Esophagus muscularis mucosa (tissue), 4 donors: ENCODE results near the gene CYBA. TPM values are rescaled to one million over a fixed set of nuclear protein-coding genes. Genes with fewer than 3 reads are reported as not detected.

ENCODE experiments used
- DNase-seq: peaks from one replicate; pipeline ENCODE4 v3.0.0-alpha.2; 2017; ENCODE audit errors: extremely low spot score
- H3K27ac ChIP-seq, 4 donors: fragments of 200-600 bp; sonication (generic); replicated peaks in 1 of 4; 1 replicate in 3 of 4; 2 replicates in 1 of 4; pipeline ENCODE4 v1.5.1; 2016 to 2019; ENCODE audit warnings: mild to moderate bottlenecking in 1 of 4
- H3K27me3 ChIP-seq, 4 donors: fragments of 200-600 bp; sonication (generic); one replicate each; pipeline versions ENCODE4 v1.5.1 to v1.6.0; 2016 to 2019
- H3K36me3 ChIP-seq, 4 donors: fragments of 200-600 bp; sonication (generic); one replicate each; pipeline ENCODE4 v1.5.1; 2016 to 2019
- H3K4me1 ChIP-seq, 4 donors: fragments of 200-600 bp; sonication (generic); one replicate each; pipeline ENCODE4 v1.5.1; 2016 to 2019
- H3K4me3 ChIP-seq, 4 donors: fragments of 200-600 bp; sonication (generic); 1 replicate in 2 of 4; 2 replicates in 2 of 4; pipeline ENCODE4 v1.5.1; 2016 to 2019; ENCODE audit warnings: mild to moderate bottlenecking in 4 of 4, moderate library complexity in 1 of 4
- H3K9me3 ChIP-seq, 4 donors: fragments of 200-600 bp; sonication (generic); 1 replicate in 3 of 4; 2 replicates in 1 of 4; pipeline ENCODE4 v1.5.1; 2016 to 2019
- EP300 ChIP-seq: sonication (generic); formaldehyde crosslinking; IDR thresholded peaks from one replicate; pipeline ENCODE4 v1.6.1; 2017; ENCODE audit warnings: antibody characterized with exemption
- POLR2A ChIP-seq: fragments of 450-650 bp; IDR thresholded peaks from one replicate; pipeline ENCODE4 v1.6.1; 2017; ENCODE audit warnings: antibody characterized with exemption, moderate library complexity, mild to moderate bottlenecking, low read depth
- POLR2AphosphoS5 ChIP-seq, 2 donors: sonication (generic); formaldehyde crosslinking; IDR thresholded peaks; one replicate each; pipeline ENCODE4 v1.6.1; 2017; ENCODE audit warnings: antibody characterized with exemption in 2 of 2
- WGBS: methylation state at CpG from one replicate; pipeline ENCODE4 v1.1.5; 2018; 5-methylcytosine and 5-hydroxymethylcytosine counted together
- intact Hi-C: fragments of 100-400 bp; cut with DNase I; formaldehyde crosslinking; loops from one replicate; pipeline ENCODE4 v1.15.1; 2023
- total RNA-seq, 4 donors: library from RNA; depleted of rRNA; stranded (reverse); fragments of >200 nt; gene quantifications; one replicate each; pipeline versions ENCODE4 v1.1.0 to v1.2.1, GENCODE V29; 2016
- TF ChIP-seq, protein P1 (sequence below), 3 experiments: fragments of 200-600 bp in 2 of 3; fragments of 450-650 bp in 1 of 3; sonication (generic) in 2 of 3; IDR thresholded peaks; one replicate each; pipeline ENCODE4 v1.5.1; 2017 to 2019; ENCODE audit warnings: antibody characterized with exemption in 3 of 3, mild to moderate bottlenecking in 2 of 3, moderate library complexity in 1 of 3

CYBA gene
- total RNA-seq, 4 donors from 2014 or later: 46.5 to 156 (median 99.2) TPM

DNA sequence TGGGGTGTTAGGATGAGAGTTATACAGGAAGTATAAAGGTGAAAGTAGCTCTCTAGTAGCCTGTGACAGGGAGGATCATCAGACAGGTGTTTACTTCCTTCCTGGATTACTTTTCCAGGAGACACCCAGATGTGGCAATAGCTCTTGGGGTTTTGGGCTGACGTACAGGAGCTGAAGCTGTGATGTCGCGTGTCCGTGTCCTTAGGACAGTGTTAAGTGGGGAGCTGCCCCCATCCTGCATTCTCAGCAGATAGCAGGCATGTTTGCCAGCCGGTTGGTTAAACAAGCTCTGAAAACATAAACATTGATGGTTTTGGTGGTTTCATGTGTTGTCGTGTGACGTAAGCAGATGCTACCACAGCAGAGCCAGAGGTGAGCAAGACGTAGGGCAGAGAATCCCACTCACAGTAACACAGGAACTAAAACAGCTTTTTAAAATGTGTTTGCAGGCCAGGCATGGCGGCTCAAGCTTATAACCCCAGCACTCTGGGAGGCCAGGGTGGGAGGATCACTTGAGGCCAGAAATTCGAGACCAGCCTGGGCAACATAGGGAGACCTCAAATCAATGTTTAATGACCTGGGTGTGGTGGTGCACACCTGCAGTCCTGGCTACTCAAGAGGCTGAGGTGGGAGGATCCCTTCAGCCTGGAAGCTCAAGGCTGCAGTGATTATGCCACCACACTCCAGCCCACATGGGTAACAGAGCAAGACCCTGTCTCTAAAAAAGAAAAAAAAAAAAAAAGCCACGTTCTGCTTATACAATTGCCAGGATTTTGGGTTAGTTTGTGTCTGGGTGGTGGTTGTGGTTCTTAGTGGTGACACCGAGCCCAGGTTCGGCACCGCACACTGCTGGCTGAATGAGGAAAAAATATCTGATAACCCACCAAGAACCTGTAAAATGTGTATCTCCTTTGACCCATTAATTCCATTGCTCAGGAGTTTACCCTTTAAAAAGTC, 30.7 kb downstream of the CYBA start:
- TF ChIP-seq, protein P1, sequence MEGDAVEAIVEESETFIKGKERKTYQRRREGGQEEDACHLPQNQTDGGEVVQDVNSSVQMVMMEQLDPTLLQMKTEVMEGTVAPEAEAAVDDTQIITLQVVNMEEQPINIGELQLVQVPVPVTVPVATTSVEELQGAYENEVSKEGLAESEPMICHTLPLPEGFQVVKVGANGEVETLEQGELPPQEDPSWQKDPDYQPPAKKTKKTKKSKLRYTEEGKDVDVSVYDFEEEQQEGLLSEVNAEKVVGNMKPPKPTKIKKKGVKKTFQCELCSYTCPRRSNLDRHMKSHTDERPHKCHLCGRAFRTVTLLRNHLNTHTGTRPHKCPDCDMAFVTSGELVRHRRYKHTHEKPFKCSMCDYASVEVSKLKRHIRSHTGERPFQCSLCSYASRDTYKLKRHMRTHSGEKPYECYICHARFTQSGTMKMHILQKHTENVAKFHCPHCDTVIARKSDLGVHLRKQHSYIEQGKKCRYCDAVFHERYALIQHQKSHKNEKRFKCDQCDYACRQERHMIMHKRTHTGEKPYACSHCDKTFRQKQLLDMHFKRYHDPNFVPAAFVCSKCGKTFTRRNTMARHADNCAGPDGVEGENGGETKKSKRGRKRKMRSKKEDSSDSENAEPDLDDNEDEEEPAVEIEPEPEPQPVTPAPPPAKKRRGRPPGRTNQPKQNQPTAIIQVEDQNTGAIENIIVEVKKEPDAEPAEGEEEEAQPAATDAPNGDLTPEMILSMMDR (IDR thresholded peaks at IDR 0.05): no peak
- TF ChIP-seq EP300 (no peak), POLR2AphosphoS5 (IDR thresholded peaks at IDR 0.05) (no peak), POLR2A (no peak)
- Histone ChIP-seq H3K4me3 (no peak overlapping the region), H3K36me3 (peaks cover 33 to 88% (median 65%) of the 10 kb centered on the region in 4 donors), H3K27ac (no peak overlapping the region), H3K27me3 (no peaks in the 10 kb centered on the region), H3K9me3 (no peaks in the 10 kb centered on the region), H3K4me1 (peaks cover 0 to 19% (median 8%) of the 10 kb centered on the region in 4 donors)
- 95% methylated on average over 13 of the region's 14 CpGs for WGBS
- intact Hi-C loops: no loop called here
- DNase-seq: no peak

DNA sequence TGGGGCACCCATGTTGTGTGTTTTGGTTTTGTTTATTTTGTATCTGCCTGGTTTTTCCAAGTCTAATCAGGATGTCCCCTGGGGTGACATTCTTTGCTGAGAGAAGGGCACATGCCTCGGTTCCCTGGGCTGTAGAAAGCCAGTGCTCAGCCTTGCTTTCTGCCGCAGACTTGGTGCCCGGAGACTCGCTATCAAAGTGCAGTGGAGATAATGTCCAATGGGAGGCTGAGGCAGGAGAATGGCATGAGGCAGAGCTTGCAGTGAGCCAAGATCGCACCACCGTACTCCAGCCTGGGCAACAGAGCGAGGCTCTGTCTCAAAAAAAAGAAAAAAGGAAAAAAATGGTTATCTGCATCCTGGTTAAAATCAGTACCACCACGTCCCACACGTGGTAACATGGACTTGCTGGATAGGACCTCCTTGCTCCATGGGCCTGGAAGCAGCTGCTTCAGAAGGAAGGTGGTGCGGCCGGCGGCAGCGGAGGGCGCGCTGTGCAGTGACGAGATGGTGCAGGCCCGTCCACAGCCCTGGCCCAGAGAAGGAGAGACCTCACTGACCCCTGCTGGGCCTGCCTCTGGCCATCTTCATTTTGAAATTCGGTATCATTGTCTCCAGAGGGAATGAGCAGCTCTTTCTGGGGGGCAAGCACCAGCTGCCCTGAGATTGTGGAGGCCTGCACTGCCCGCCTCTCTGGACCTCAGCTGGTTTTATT, 31.7 kb downstream of the CYBA start:
- Histone ChIP-seq H3K9me3 (no peaks in the 10 kb centered on the region), H3K4me1 (peaks cover 0 to 19% (median 12%) of the 10 kb centered on the region in 4 donors), H3K27ac (no peak overlapping the region), H3K27me3 (no peaks in the 10 kb centered on the region), H3K4me3 (no peak overlapping the region), H3K36me3 (peaks cover 22 to 84% (median 60%) of the 10 kb centered on the region in 4 donors)
- intact Hi-C loops: no loop called here
- 96% methylated on average over 19 of the region's 19 CpGs for WGBS
- TF ChIP-seq POLR2A (no peak), EP300 (no peak), POLR2AphosphoS5 (IDR thresholded peaks at IDR 0.05) (no peak)
- TF ChIP-seq, protein P1 (IDR thresholded peaks at IDR 0.05): no peak
- DNase-seq: no peak

DNA sequence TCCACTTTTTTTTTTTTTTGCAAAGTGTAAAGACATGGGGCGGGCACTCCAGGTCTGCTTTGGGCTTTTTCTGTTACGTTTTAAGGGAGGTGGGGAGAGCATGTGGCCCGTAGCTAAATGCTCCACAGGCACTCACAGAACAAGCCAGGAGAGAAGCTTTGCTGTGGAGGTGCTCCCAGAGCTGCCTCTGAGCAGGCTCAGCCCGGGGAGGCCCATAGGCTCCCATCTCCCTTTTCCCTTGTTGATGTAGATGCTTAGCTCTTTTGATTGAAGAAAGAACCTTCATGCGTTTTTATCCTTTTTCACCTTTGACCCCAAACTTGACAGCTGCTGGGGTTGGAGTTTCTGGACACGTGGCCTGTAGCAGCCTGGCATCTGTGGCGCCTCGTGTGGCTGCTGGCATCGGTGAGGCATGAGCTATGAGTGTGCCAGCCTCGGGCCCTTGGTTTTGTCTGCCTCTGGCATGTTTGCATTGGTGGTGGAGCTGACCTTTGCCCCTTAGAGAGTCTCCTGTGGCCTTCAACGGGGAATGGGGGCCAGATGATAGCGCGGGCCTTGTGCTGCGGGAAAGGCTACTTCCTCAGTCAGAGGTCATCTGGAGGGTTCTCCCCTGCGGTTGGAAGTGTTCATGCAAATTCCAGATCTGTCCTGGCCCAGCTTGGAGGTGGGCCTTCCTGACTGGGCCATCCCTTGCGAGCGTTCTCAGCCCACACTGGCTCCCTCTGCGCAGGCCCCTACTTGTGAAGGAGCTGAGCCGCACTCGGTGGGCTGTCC, 32.5 kb downstream of the CYBA start:
- intact Hi-C loops: no loop called here
- peaks cover 15 to 80% (median 58%) of the 10 kb centered on the region in 4 donors for H3K36me3 ChIP-seq
- 83% methylated on average over 20 of the region's 20 CpGs for WGBS
- H3K4me3 ChIP-seq: no peak overlapping the region
- no peak for TF ChIP-seq POLR2AphosphoS5 (IDR thresholded peaks at IDR 0.05)
- no peak for TF ChIP-seq POLR2A
- no peak for TF ChIP-seq EP300
- TF ChIP-seq, protein P1 (IDR thresholded peaks at IDR 0.05): no peak
- no peak overlapping the region for H3K27ac ChIP-seq
- DNase-seq: no peak
- no peaks in the 10 kb centered on the region for H3K9me3 ChIP-seq
- H3K27me3 ChIP-seq: no peaks in the 10 kb centered on the region
- peaks cover 0 to 19% (median 14%) of the 10 kb centered on the region in 4 donors for H3K4me1 ChIP-seq

DNA sequence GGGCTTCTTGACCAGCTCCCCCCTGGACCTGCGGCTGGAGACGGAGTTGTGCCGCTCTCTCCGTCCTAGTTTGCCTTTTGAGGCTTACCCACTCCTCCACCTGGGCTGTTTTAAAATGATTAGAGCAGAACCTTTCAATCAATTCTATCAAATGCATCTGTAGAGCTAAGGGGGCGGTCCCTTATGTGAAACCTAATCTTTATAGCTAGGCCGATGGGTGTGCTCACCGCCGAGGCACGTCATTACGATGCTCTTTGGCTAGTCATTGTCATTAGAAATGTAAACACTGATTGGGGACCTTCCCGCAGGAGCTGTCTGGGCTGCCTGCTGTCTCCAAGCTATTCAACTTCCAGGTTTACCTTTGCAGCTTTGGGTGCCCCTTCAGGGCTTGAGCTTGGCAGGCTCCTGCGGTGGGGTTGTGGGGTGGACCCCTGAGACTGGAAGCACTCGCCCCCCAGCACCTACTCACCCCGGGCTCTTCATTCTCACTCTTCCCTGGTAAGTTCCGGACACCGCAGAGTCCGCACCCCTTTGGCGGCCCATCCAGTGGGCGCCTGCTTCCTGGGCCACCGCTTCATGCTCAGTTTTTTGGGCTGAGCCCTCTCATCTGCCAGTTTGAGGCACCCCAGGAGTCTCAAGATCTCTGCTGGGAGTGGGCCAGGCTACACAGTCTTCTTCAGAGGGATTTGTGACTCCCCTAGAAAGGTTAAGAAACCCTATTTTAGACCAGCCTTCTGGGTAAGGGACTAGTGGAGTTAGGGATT, 33.4 kb downstream of the CYBA start:
- Histone ChIP-seq H3K4me1 (peaks cover 0 to 19% (median 14%) of the 10 kb centered on the region in 4 donors), H3K4me3 (no peak overlapping the region), H3K27ac (no peak overlapping the region), H3K9me3 (no peaks in the 10 kb centered on the region), H3K27me3 (no peaks in the 10 kb centered on the region), H3K36me3 (peaks cover 6 to 80% (median 52%) of the 10 kb centered on the region in 4 donors)
- intact Hi-C loops: no loop called here
- TF ChIP-seq POLR2A (no peak), EP300 (no peak), POLR2AphosphoS5 (IDR thresholded peaks at IDR 0.05) (no peak)
- TF ChIP-seq, protein P1 (IDR thresholded peaks at IDR 0.05): no peak
- no peak for DNase-seq
- WGBS: 88% methylated on average over 20 of the region's 20 CpGs
